H1 (cell line): Measurements from ENCODE around the gene COQ10B. TPM values are rescaled to one million over a fixed set of nuclear protein-coding genes. Genes with fewer than 3 reads are reported as not detected.

Source experiments
- ATF2 ChIP-seq: IDR thresholded peaks from 2 replicates; pipeline ENCODE4 v1.6.1; 2012; ENCODE audit warnings: low read length, inconsistent platforms
- CHD7 ChIP-seq: fragments of 300-600 bp; sonication (generic); IDR thresholded peaks from 2 replicates; pipeline ENCODE4 v1.7.1; 2012; ENCODE audit warnings: low read length, moderate library complexity, mild to moderate bottlenecking, inconsistent platforms; ENCODE audit not compliant: insufficient replicate concordance
- E2F6 ChIP-seq: IDR thresholded peaks from 2 replicates; pipeline ENCODE4 v1.6.1; 2012; ENCODE audit warnings: inconsistent platforms
- EP300 ChIP-seq, 2 experiments: IDR thresholded peaks; 1 replicate in 1 of 2; 2 replicates in 1 of 2; pipeline ENCODE4 v1.6.1; 2011 to 2012; ENCODE audit warnings: low read depth in 2 of 2, low read length in 2 of 2, mild to moderate bottlenecking in 2 of 2, borderline replicate concordance in 1 of 2, inconsistent platforms in 1 of 2, moderate library complexity in 1 of 2
- KDM4A ChIP-seq: IDR thresholded peaks from one replicate; pipeline ENCODE4 v1.7.1; 2012; ENCODE audit warnings: low read depth, mild to moderate bottlenecking, moderate library complexity, low read length, inconsistent platforms; ENCODE audit not compliant: severe bottlenecking
- NRF1 ChIP-seq: IDR thresholded peaks from 2 replicates; pipeline ENCODE4 v1.6.1; 2011; ENCODE audit warnings: mild to moderate bottlenecking, low read depth, low read length, improper control_type of control experiment
- SAP30 ChIP-seq: fragments of 300-600 bp; sonication (generic); IDR thresholded peaks from 2 replicates; pipeline ENCODE4 v1.7.1; 2012; ENCODE audit warnings: low read length, moderate library complexity, mild to moderate bottlenecking, inconsistent platforms; ENCODE audit not compliant: insufficient read depth, insufficient replicate concordance
- polyA plus RNA-seq, 7 experiments: library from polyadenylated mRNA; depleted of rRNA in 3 of 7; stranded (reverse) in 5 of 7; unstranded in 2 of 7; fragments of >200 nt in 5 of 7; fragments of 200-250 nt in 2 of 7; gene quantifications; 1 replicate in 5 of 7; 2 replicates in 1 of 7; 4 replicates in 1 of 7; pipeline versions ENCODE4 v1.2.1 to v1.2.3, GENCODE V29; 2011 to 2013; ENCODE audit warnings: missing spikeins in 2 of 7, mixed read lengths in 2 of 7
- total RNA-seq: library from RNA; stranded (reverse); fragmentation: NEBNext Ultra II Directional; extraction: Animal tissue kit (Norgen Biotek cat#: 25700); gene quantifications from 2 replicates; pipeline ENCODE4 v1.2.1, GENCODE V29; 2021

COQ10B gene
- total and polyA plus RNA-seq, 2 of the 8 experiments (the other 6 are each of a cell fraction or from before 2014, with no cell fraction given) = 1.9 to 17.3 TPM

GRCh38 chr2:197445746-197446145, 7.6 kb upstream of the COQ10B start (continued):
- no peak for TF ChIP-seq CHD7
- no peak for TF ChIP-seq EP300 (IDR thresholded peaks at IDR 0.05; ENCODE audit: borderline replicate concordance in 1 of 2, low read depth in 2 of 2, low read length in 2 of 2)
- TF ChIP-seq SAP30 = no peak
- no peak for TF ChIP-seq ATF2
- no peak for TF ChIP-seq E2F6
- no peak for TF ChIP-seq NRF1
- TF ChIP-seq KDM4A = no peak
